ENCODE data around the gene CNR2. TPM values are rescaled to one million over a fixed set of nuclear protein-coding genes. Genes with fewer than 3 reads are reported as not detected.

Gene CNR2
- polyA plus RNA-seq, 1 of the 3 experiments (the other 2 are of a cell fraction) = not detected

DNA sequence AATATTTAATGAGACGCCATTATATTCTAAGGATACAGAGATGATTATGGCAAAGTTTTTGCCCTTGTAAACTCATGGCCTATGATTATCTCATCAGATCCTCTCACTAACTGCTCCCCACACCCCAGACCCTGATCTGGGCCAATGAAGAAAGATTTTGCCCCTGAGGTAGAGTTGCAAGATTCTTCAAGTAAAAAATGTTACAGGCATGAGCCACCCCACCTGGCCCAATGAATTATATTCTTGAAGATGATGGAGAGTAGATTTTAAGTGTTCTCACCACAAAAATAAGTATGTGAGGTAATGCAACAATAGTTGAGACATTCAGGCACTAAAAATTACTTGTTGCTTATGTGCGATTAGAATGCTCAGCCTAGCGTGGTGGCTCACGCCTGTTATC is 1.8 kb upstream of the CNR2 start:
- Histone ChIP-seq H4K20me1 (ENCODE audit: insufficient read depth) (no peaks in the 10 kb centered on the region), H3K27ac (ENCODE audit: low read depth in 2 of 2, low read length in 1 of 2) (no peak overlapping the region), H2AFZ (ENCODE audit: low read depth) (no peak overlapping the region), H3K27me3 (ENCODE audit: insufficient read depth) (no peaks in the 10 kb centered on the region), H3K4me2 (no peak overlapping the region), H3K9ac (no peak overlapping the region), H3K79me2 (ENCODE audit: insufficient read depth) (no peaks in the 10 kb centered on the region), H3K4me3 (ENCODE audit: low read depth in 2 of 2, low read length in 1 of 2) (no peak overlapping the region), H3K4me1 (ENCODE audit: control insufficient read depth in 1 of 2, insufficient read depth in 2 of 2, low read depth in 1 of 2, low read length in 1 of 2) (peaks cover 0 to 2% of the 10 kb centered on the region in 2 experiments; a peak in 1 of 4 replicates), H3K9me2 (no peaks in the 10 kb centered on the region), H3K9me3 (no peaks in the 10 kb centered on the region), H3F3A (replicated peaks; ENCODE audit: insufficient read depth) (no peaks in the 10 kb centered on the region), H3K36me3 (replicated peaks in 1 of 2; ENCODE audit: control insufficient read depth in 1 of 2, insufficient read depth in 2 of 2, low read length in 1 of 2) (no peaks in the 10 kb centered on the region)
- TF ChIP-seq RAD21 (IDR thresholded peaks at IDR 0.05; ENCODE audit: low read length) = no peak
- no peak for TF ChIP-seq FOXJ3 (CRISPR knock-in tag; IDR thresholded peaks at IDR 0.05)
- no peak for TF ChIP-seq RFX5 (IDR thresholded peaks at IDR 0.05; ENCODE audit: low read length)
- WGBS (ENCODE audit: low lambda C conversion rate) = 92% methylated on average over 4 of the region's 4 CpGs
- CTCF ChIA-PET = interaction anchor here (1.7 to 2.6 kb wide), 5 partner anchors 9 to 136 kb away, joined by 16 to 41 read pairs (median 17); partner anchors contain the start of gene PITHD1
- POLR2A ChIA-PET = no interaction called here
- no peak for DNase-seq

GRCh38 chr1:23911921-23912320 is 1.2 kb downstream of the CNR2 start:
- CTCF ChIA-PET = interaction anchor here (3.0 kb wide), 1 partner anchor 140 kb away, joined by 15 read pairs; no protein-coding TSS in a partner anchor
- H3K27ac ChIP-seq (ENCODE audit: low read depth in 2 of 2, low read length in 1 of 2) = no peak overlapping the region
- no peaks in the 10 kb centered on the region for H3F3A ChIP-seq (replicated peaks; ENCODE audit: insufficient read depth)
- no peaks in the 10 kb centered on the region for H3K27me3 ChIP-seq (ENCODE audit: insufficient read depth)
- H3K9me2 ChIP-seq = no peaks in the 10 kb centered on the region
- H3K9ac ChIP-seq = no peak overlapping the region
- POLR2A ChIA-PET = no interaction called here
- no peak for DNase-seq
- no peaks in the 10 kb centered on the region for H3K36me3 ChIP-seq (replicated peaks in 1 of 2; ENCODE audit: control insufficient read depth in 1 of 2, insufficient read depth in 2 of 2, low read length in 1 of 2)
- WGBS (ENCODE audit: low lambda C conversion rate) = 85% methylated on average over 7 of the region's 8 CpGs
- H3K4me2 ChIP-seq = no peak overlapping the region
- H3K4me1 ChIP-seq (ENCODE audit: control insufficient read depth in 1 of 2, insufficient read depth in 2 of 2, low read depth in 1 of 2, low read length in 1 of 2) = no peaks in the 10 kb centered on the region
- no peaks in the 10 kb centered on the region for H3K9me3 ChIP-seq
- no peak for TF ChIP-seq USF1 (IDR thresholded peaks at IDR 0.05; ENCODE audit: borderline replicate concordance, low read depth)
- no peak for TF ChIP-seq RAD21 (IDR thresholded peaks at IDR 0.05; ENCODE audit: low read length)
- no peak for TF ChIP-seq ZBTB33 (IDR thresholded peaks at IDR 0.05; ENCODE audit: borderline replicate concordance, low read depth)
- TF ChIP-seq, protein P1, sequence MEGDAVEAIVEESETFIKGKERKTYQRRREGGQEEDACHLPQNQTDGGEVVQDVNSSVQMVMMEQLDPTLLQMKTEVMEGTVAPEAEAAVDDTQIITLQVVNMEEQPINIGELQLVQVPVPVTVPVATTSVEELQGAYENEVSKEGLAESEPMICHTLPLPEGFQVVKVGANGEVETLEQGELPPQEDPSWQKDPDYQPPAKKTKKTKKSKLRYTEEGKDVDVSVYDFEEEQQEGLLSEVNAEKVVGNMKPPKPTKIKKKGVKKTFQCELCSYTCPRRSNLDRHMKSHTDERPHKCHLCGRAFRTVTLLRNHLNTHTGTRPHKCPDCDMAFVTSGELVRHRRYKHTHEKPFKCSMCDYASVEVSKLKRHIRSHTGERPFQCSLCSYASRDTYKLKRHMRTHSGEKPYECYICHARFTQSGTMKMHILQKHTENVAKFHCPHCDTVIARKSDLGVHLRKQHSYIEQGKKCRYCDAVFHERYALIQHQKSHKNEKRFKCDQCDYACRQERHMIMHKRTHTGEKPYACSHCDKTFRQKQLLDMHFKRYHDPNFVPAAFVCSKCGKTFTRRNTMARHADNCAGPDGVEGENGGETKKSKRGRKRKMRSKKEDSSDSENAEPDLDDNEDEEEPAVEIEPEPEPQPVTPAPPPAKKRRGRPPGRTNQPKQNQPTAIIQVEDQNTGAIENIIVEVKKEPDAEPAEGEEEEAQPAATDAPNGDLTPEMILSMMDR (IDR thresholded peaks at IDR 0.05) = no peak
- no peak for TF ChIP-seq NRF1 (IDR thresholded peaks at IDR 0.05; ENCODE audit: low read depth, low read length)
- TF ChIP-seq IRF3 (IDR thresholded peaks at IDR 0.05; ENCODE audit: low read depth, low read length) = no peak
- no peak for TF ChIP-seq SMC3 (IDR thresholded peaks at IDR 0.05; ENCODE audit: low read depth, low read length)
- TF ChIP-seq GABPA (IDR thresholded peaks at IDR 0.05; ENCODE audit: low read depth) = no peak
- TF ChIP-seq FOSL2 (IDR thresholded peaks at IDR 0.05; ENCODE audit: borderline replicate concordance, low read depth) = no peak
- no peak for TF ChIP-seq JUND (IDR thresholded peaks at IDR 0.05)
- TF ChIP-seq TAF1 (IDR thresholded peaks at IDR 0.05; ENCODE audit: borderline replicate concordance, low read depth, low read length) = no peak
- no peak overlapping the region for H3K4me3 ChIP-seq (ENCODE audit: low read depth in 2 of 2, low read length in 1 of 2)
- no peaks in the 10 kb centered on the region for H4K20me1 ChIP-seq (ENCODE audit: insufficient read depth)
- no peak overlapping the region for H2AFZ ChIP-seq (ENCODE audit: low read depth)
- H3K79me2 ChIP-seq (ENCODE audit: insufficient read depth) = no peaks in the 10 kb centered on the region
